Hepatocyte (in vitro differentiated cells): ENCODE data around the gene CLK1. TPM values are rescaled to one million over a fixed set of nuclear protein-coding genes. Genes with fewer than 3 reads are reported as not detected.
"Not testable (repeated sequence)": the region's sequence is repeated elsewhere in the genome, so short reads cannot be mapped to it uniquely, and the experiment has no call there.

Experiments
- DNase-seq: peaks from one replicate; pipeline ENCODE4 v3.0.0-alpha.2; 2016; ENCODE audit warnings: low spot score
- H2AFZ ChIP-seq: fragments of 200-600 bp; sonication (generic); 2 replicates; pipeline ENCODE4 v1.6.0; 2016; ENCODE audit warnings: antibody characterized with exemption, mild to moderate bottlenecking
- H3K27ac ChIP-seq: fragments of 200-600 bp; sonication (generic); 2 replicates; pipeline ENCODE4 v1.5.1; 2016; ENCODE audit warnings: mild to moderate bottlenecking
- H3K27me3 ChIP-seq: fragments of 200-600 bp; sonication (generic); 2 replicates; pipeline ENCODE4 v1.6.1; 2016
- H3K36me3 ChIP-seq: fragments of 200-600 bp; sonication (generic); replicated peaks from 2 replicates; pipeline ENCODE4 v1.5.1; 2016; ENCODE audit warnings: low read depth; ENCODE audit not compliant: insufficient read depth
- H3K4me1 ChIP-seq: fragments of 200-600 bp; sonication (generic); 2 replicates; pipeline ENCODE4 v1.5.1; 2016; ENCODE audit warnings: mild to moderate bottlenecking, moderate library complexity; ENCODE audit not compliant: insufficient read depth
- H3K4me2 ChIP-seq: fragments of 200-600 bp; sonication (generic); 2 replicates; pipeline ENCODE4 v1.6.0; 2016
- H3K4me3 ChIP-seq: fragments of 200-600 bp; sonication (generic); 2 replicates; pipeline ENCODE4 v1.5.1; 2016; ENCODE audit warnings: mild to moderate bottlenecking
- H3K79me2 ChIP-seq: fragments of 200-600 bp; sonication (generic); 2 replicates; pipeline ENCODE4 v1.6.0; 2017; ENCODE audit warnings: mild to moderate bottlenecking
- H3K9me2 ChIP-seq: fragments of 200-600 bp; sonication (generic); replicated peaks from 2 replicates; pipeline ENCODE4 v1.6.0; 2017; ENCODE audit warnings: mild to moderate bottlenecking; ENCODE audit not compliant: insufficient read depth
- H3K9me3 ChIP-seq: fragments of 200-600 bp; sonication (generic); 2 replicates; pipeline ENCODE4 v1.5.1; 2016; ENCODE audit warnings: low read depth, mild to moderate bottlenecking
- H4K20me1 ChIP-seq: fragments of 200-600 bp; sonication (generic); 2 replicates; pipeline ENCODE4 v1.6.0; 2016; ENCODE audit warnings: mild to moderate bottlenecking; ENCODE audit not compliant: insufficient read depth, poor library complexity, severe bottlenecking
- EZH2 ChIP-seq: fragments of 200-600 bp; sonication (generic); IDR thresholded peaks from 2 replicates; pipeline ENCODE4 v1.6.1; 2016; ENCODE audit warnings: antibody characterized with exemption, mild to moderate bottlenecking, borderline replicate concordance
- EZH2phosphoT487 ChIP-seq: fragments of 200-600 bp; sonication (generic); IDR thresholded peaks from one replicate; pipeline ENCODE4 v1.6.1; 2018; ENCODE audit warnings: antibody characterized with exemption, mild to moderate bottlenecking, low read depth, moderate library complexity; ENCODE audit not compliant: unreplicated experiment, severe bottlenecking
- WGBS: methylation state at CpG from one replicate; pipeline ENCODE4 v1.1.6; 2016; ENCODE audit warnings: low lambda C conversion rate; ENCODE audit errors: missing lambda C conversion rate; 5-methylcytosine and 5-hydroxymethylcytosine counted together
- polyA plus RNA-seq: library from polyadenylated mRNA; unstranded; fragments of >200 nt; fragmentation: Nextera tagmentation; extraction: Ambion mirVana; gene quantifications from 2 replicates; pipeline ENCODE4 v1.2.1, GENCODE V29; 2016
- total RNA-seq: library from RNA; depleted of rRNA; stranded (reverse); fragments of >200 nt; gene quantifications from 2 replicates; pipeline ENCODE4 v1.2.3, GENCODE V29; 2014
- TF ChIP-seq, protein P1 (sequence below): fragments of 200-600 bp; sonication (generic); IDR thresholded peaks from 2 replicates; pipeline ENCODE4 v1.5.1; 2016; ENCODE audit warnings: antibody characterized with exemption, mild to moderate bottlenecking; ENCODE audit not compliant: poor library complexity

Gene CLK1
- total and polyA plus RNA-seq, 2 experiments from 2014 or later, result 51.0 to 98.4 TPM

DNA sequence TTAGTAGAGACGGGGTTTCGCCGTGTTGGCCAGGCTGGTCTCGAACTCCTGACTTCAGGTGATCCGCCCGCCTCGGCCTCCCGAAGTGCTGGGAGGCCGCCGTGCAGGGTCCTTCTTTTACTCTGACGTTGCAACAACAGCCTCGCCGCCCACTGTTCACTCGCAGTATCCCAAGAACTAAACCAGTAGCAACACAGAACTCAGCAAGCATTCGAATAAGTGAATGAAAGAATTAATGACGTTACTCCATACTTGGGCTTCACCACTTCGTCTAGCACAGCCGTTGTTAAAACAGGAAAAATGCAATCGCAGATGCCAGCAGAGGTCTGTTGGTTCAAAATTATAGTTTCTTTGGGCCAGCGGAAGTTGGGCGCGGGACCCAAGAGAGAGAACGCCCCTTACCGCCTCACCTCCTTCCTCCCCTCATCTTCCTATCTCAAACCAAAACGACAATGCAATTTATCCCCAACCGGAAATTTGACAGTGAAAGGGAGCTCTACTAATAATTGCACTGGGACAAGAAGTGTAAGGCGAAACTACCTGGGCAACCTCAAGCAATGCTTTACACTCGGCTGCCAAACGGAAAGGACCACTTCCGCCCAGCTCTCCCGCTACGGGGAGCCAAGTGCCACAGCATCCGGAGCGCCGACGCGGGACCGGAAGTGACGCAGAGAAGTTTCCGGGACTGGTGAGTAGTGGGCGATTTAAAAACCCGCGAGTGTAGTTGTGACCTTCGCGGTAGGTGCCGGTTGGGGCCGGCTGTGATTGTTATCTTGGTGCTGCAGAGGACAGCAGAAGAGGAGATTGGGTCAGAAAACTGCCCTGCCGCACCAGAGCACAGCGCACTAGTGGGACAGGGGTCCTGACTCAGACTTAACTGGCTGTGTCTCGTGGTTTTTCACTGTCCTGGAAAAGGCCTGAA, 24.5 kb upstream of the CLK1 start, which contains the start of the genes NIF3L1 and PPIL3:
NIF3L1 (plus strand) TSS at position 668 of the 922 bp plus-strand sequence. CDS start 2,573 bp downstream, outside the sequence.
PPIL3 (minus strand) TSS at position 374 of the 922 bp plus-strand sequence. CDS start 1,462 bp downstream, outside the sequence.
- TF ChIP-seq EZH2phosphoT487 (no peak), EZH2 (no peak)
- TF ChIP-seq, protein P1, sequence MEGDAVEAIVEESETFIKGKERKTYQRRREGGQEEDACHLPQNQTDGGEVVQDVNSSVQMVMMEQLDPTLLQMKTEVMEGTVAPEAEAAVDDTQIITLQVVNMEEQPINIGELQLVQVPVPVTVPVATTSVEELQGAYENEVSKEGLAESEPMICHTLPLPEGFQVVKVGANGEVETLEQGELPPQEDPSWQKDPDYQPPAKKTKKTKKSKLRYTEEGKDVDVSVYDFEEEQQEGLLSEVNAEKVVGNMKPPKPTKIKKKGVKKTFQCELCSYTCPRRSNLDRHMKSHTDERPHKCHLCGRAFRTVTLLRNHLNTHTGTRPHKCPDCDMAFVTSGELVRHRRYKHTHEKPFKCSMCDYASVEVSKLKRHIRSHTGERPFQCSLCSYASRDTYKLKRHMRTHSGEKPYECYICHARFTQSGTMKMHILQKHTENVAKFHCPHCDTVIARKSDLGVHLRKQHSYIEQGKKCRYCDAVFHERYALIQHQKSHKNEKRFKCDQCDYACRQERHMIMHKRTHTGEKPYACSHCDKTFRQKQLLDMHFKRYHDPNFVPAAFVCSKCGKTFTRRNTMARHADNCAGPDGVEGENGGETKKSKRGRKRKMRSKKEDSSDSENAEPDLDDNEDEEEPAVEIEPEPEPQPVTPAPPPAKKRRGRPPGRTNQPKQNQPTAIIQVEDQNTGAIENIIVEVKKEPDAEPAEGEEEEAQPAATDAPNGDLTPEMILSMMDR, result no peak
- Histone ChIP-seq H3K79me2 (peaks cover 51% of the 10 kb centered on the region), H2AFZ (peak within 1 kb of the TSS; percentile 88), H3K9me3 (no peaks in the 10 kb centered on the region), H3K4me2 (peak within 1 kb of the TSS; percentile 87), H3K36me3 (no peaks in the 10 kb centered on the region), H4K20me1 (no peaks in the 10 kb centered on the region), H3K4me1 (peaks cover 10% of the 10 kb centered on the region), H3K9me2 (no peaks in the 10 kb centered on the region), H3K27me3 (no peaks in the 10 kb centered on the region), H3K27ac (peak within 1 kb of the TSS; percentile 97), H3K4me3 (peak within 1 kb of the TSS; percentile 68)
- peak; percentile 98 for DNase-seq
- WGBS, result under 1% methylated on average over 50 of the region's 50 CpGs

DNA sequence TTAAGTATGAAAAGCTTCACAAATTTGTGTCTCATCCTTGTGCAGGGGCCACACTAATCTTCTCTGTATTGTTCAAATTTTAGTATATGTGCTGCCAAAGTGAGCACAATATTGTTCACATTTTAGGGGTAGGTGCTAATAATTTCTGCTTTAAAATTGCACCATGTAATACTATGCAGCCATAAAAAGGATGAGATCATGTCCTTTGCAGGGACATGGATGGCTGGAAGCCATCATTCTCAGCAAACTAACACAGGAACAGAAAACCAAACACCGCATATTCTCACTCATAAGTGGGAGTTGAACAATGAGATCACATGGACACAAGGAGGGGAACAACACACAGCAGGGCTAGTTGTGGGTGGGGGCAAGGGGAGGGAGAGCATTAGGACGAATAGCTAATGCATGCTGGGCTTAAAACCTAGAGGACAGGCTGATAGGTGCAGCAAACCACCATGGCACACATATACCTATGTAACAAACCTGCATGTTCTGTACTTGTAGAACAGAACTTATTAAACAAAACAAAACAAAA, 17.3 kb upstream of the CLK1 start:
- H3K9me3 ChIP-seq, H3K4me1 ChIP-seq, H3K27me3 ChIP-seq, H3K9me2 ChIP-seq, H3K79me2 ChIP-seq, H3K27ac ChIP-seq, H4K20me1 ChIP-seq, H3K4me2 ChIP-seq, H3K4me3 ChIP-seq, DNase-seq, H2AFZ ChIP-seq, H3K36me3 ChIP-seq: not testable (repeated sequence)
- 90% methylated on average over 2 of the region's 2 CpGs for WGBS

DNA sequence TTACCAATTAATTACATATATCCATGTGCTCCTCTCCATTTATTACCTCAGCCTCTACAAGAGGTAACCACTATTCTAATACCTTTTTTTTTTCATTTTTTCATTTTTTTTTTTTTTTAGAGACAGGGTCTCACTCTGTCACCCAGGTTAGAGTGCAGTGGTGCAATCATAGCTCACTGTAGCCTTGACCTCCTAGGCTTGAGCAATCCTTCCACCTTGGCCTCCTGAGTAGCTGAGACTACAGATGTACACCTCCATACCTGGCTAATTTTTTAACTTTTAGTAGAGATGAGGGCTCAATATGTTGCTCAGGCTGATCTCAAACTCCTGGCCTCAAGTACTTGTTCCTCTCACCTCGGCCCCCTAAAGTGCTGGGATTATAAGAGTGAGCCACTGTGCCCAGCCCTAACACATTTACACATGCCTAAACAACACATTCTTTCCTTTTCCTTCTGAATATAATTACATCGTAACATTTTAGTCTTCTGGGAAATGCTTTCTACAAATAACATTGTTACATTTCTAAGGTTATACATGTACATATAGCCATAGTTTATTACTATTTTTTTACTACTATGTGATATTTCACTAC, 13.9 kb upstream of the CLK1 start:
- H4K20me1 ChIP-seq, result no peaks in the 10 kb centered on the region
- H3K9me3 ChIP-seq, result no peaks in the 10 kb centered on the region
- H3K4me1 ChIP-seq, result no peaks in the 10 kb centered on the region
- no peaks in the 10 kb centered on the region for H3K36me3 ChIP-seq
- WGBS, result 96% methylated on average over 2 of the region's 2 CpGs
- H3K79me2 ChIP-seq, result no peaks in the 10 kb centered on the region
- no peak for DNase-seq
- TF ChIP-seq, protein P1, result no peak
- TF ChIP-seq EZH2phosphoT487 (no peak), EZH2 (no peak)
- H3K4me3 ChIP-seq, result no peak overlapping the region
- no peak overlapping the region for H3K4me2 ChIP-seq
- H3K27me3 ChIP-seq, result no peaks in the 10 kb centered on the region
- no peak overlapping the region for H3K27ac ChIP-seq
- no peaks in the 10 kb centered on the region for H3K9me2 ChIP-seq
- H2AFZ ChIP-seq, result no peak overlapping the region

DNA sequence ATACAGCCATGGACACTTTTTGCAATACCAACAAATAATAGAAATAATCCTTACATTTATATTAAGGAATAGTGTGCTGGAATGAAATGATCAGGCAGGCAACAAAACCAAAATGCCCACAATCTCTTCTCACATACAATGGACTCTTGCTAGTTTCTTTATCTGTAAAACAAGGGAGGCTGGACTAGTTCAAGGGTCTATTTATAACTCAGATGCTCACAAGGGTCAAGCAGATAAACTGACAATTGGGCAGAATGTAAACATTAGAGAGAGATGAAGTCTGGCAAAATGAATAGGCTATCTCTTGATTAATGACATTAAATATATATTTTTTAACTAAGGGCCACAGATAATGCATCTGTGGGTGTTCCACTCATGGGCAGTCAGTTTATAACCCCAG, 13.0 kb upstream of the CLK1 start:
- Histone ChIP-seq H3K4me2 (no peak overlapping the region), H3K79me2 (no peaks in the 10 kb centered on the region), H2AFZ (no peak overlapping the region), H3K4me1 (no peaks in the 10 kb centered on the region), H3K4me3 (no peak overlapping the region), H3K36me3 (no peaks in the 10 kb centered on the region), H3K27me3 (no peaks in the 10 kb centered on the region), H3K9me2 (no peaks in the 10 kb centered on the region), H3K9me3 (no peaks in the 10 kb centered on the region), H4K20me1 (no peaks in the 10 kb centered on the region), H3K27ac (no peak overlapping the region)
- no peak for TF ChIP-seq EZH2
- TF ChIP-seq, protein P1, result no peak
- TF ChIP-seq EZH2phosphoT487, result no peak
- no peak for DNase-seq
